Measurements from ENCODE around the gene CXorf66.
"Not testable (repeated sequence)": the region's sequence is repeated elsewhere in the genome, so short reads cannot be mapped to it uniquely, and the experiment has no call there.

The CXorf66 gene

GRCh38 chrX:139924696-139925095, 40.6 kb downstream of the CXorf66 start:
- no peak for DNase-seq

- peak; percentile 40 for DNase-seq
Measured at GRCh38 chrX:139924069-139924695, 41.1 kb downstream of the CXorf66 start.

- DNase-seq: not testable (repeated sequence)
Measured at GRCh38 chrX:139921142-139921541, 44.2 kb downstream of the CXorf66 start.

GRCh38 chrX:139920316-139920715, 45.0 kb downstream of the CXorf66 start:
- DNase-seq: no peak

- no peak for DNase-seq
Measured at GRCh38 chrX:139914421-139914820, 50.9 kb downstream of the CXorf66 start.

- no peak for DNase-seq
Measured at GRCh38 chrX:139909712-139910111, 55.6 kb downstream of the CXorf66 start.

- no peak for DNase-seq
Measured at GRCh38 chrX:139907078-139907477, 58.2 kb downstream of the CXorf66 start.

GRCh38 chrX:139905743-139906142, 59.6 kb downstream of the CXorf66 start:
- DNase-seq: no peak

Data from NCI-H524 treated with DMSO at 0.1 percent for 48 hours (cell line).